Measurements from ENCODE around the gene PTPN2. TPM values are rescaled to one million over a fixed set of nuclear protein-coding genes. Genes with fewer than 3 reads are reported as not detected.
"Not testable (repeated sequence)": the region's sequence is repeated elsewhere in the genome, so short reads cannot be mapped to it uniquely, and the experiment has no call there.

The PTPN2 gene
- total RNA-seq, 4 donors from 2014 or later, result 22.9 to 57.6 (median 37.5) TPM

DNA sequence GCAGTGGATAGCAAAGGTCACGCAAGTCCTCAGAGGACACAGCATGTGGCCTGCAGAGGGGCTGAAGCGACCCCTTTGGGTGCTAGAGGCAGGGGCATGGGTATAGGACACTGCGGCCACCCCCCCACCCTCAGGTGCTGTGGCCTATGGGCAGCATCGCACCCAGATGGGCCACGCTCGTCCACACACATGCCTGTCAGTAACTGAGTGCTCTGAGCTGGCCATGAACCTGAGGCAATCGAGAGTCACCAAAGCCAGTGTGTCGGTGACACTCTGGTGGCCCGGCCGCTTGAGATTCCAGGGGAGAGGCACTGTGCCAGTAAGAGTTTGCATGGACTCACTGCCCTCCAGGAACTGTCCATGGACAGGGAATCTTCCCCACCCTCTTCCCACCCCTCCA lies 22.7 kb upstream of the PTPN2 start:
- no peak overlapping the region for H3K27ac ChIP-seq
- DNase-seq, result no peak
- H3K9me3 ChIP-seq, result no peaks in the 10 kb centered on the region
- peaks cover 0 to 10% of the 10 kb centered on the region in 2 donors for H3K4me1 ChIP-seq
- H3K4me3 ChIP-seq, result no peak overlapping the region
- intact Hi-C loops (cut with DNase I; ENCODE audit: low total_unique reads), result no loop called here
- no peaks in the 10 kb centered on the region for H3K36me3 ChIP-seq
- TF ChIP-seq, protein P1, sequence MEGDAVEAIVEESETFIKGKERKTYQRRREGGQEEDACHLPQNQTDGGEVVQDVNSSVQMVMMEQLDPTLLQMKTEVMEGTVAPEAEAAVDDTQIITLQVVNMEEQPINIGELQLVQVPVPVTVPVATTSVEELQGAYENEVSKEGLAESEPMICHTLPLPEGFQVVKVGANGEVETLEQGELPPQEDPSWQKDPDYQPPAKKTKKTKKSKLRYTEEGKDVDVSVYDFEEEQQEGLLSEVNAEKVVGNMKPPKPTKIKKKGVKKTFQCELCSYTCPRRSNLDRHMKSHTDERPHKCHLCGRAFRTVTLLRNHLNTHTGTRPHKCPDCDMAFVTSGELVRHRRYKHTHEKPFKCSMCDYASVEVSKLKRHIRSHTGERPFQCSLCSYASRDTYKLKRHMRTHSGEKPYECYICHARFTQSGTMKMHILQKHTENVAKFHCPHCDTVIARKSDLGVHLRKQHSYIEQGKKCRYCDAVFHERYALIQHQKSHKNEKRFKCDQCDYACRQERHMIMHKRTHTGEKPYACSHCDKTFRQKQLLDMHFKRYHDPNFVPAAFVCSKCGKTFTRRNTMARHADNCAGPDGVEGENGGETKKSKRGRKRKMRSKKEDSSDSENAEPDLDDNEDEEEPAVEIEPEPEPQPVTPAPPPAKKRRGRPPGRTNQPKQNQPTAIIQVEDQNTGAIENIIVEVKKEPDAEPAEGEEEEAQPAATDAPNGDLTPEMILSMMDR (IDR thresholded peaks at IDR 0.05), result no peak
- TF ChIP-seq POLR2A (IDR thresholded peaks at IDR 0.05), result no peak
- H3K27me3 ChIP-seq, result no peaks in the 10 kb centered on the region

DNA sequence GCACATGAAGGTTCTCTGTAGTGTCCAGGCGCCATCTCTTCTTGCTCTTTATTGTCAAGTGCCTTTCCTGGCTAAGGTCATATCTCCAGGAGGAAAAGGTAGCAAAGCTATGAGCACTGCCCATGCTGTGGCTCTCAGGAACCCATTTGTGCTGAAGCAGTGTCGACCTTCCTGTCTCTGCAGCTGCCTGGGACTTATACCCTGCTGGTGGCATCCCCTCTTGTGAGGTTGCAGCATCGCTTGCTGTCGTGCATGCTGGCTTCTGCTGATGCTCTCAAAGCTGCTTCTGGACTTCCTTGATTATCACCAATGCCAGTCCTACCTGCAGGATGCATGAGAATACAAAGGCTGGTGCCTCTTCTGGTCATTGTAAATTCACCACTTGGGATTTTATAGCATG lies 22.1 kb upstream of the PTPN2 start:
- TF ChIP-seq, protein P1 (IDR thresholded peaks at IDR 0.05), result no peak
- TF ChIP-seq POLR2A (IDR thresholded peaks at IDR 0.05), result no peak
- Histone ChIP-seq H3K9me3 (no peaks in the 10 kb centered on the region), H3K4me1 (peaks cover 0 to 4% of the 10 kb centered on the region in 2 donors), H3K27ac (no peak overlapping the region), H3K4me3 (no peak overlapping the region), H3K36me3 (no peaks in the 10 kb centered on the region), H3K27me3 (no peaks in the 10 kb centered on the region)
- no peak for DNase-seq
- intact Hi-C loops (cut with DNase I; ENCODE audit: low total_unique reads), result no loop called here

DNA sequence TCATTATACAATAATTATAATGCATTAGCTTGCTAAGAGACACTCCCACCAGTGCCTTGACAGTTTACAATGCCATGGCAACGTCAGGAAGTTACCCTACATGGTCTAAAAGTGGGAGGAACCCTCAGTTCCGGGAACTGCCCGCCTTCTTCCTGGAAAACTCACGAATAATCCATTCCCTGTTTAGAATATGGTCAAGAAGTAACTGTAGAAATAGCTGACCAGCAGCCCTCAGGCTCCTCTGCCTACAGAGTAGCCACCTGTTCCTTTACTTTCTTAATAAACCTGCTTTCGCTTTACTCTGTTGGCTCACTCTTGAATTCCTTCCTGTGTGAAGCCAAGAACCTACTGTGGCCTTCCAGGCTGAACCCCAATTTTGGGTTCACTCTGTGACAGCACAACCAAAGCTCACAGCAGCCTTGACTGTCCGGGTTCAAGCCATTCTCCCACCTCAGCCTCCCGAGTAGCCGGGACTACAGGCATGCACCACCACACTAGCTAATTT lies 20.0 kb upstream of the PTPN2 start:
- Histone ChIP-seq H3K4me3 (no peak overlapping the region), H3K9me3 (no peaks in the 10 kb centered on the region), H3K27ac (no peak overlapping the region), H3K27me3 (no peaks in the 10 kb centered on the region), H3K36me3 (no peaks in the 10 kb centered on the region), H3K4me1 (no peaks in the 10 kb centered on the region)
- DNase-seq, result no peak
- intact Hi-C loops (cut with DNase I; ENCODE audit: low total_unique reads), result no loop called here
- no peak for TF ChIP-seq POLR2A (IDR thresholded peaks at IDR 0.05)
- TF ChIP-seq, protein P1 (IDR thresholded peaks at IDR 0.05), result no peak

DNA sequence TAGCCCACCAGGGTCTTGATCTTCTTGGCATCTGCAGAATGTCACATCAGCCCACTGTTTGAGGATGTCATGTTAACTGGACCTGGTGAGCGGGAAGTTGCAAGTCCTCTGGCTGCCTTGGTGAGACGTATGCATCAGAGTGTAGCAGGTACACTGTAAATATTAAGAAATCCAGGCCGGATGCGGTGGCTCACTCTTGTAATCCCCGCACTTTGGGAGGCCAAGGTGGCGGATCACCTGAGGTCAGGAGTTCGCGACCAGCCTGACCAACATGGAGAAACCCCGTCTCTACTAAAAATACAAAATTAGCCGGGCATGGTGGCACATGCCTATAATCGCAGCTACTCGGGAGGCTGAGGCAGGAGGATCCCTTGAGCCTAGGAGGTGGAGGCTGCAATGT lies 17.2 kb upstream of the PTPN2 start:
- intact Hi-C loops (cut with DNase I; ENCODE audit: low total_unique reads); H3K36me3 ChIP-seq; H3K4me1 ChIP-seq: not testable (repeated sequence)

DNA sequence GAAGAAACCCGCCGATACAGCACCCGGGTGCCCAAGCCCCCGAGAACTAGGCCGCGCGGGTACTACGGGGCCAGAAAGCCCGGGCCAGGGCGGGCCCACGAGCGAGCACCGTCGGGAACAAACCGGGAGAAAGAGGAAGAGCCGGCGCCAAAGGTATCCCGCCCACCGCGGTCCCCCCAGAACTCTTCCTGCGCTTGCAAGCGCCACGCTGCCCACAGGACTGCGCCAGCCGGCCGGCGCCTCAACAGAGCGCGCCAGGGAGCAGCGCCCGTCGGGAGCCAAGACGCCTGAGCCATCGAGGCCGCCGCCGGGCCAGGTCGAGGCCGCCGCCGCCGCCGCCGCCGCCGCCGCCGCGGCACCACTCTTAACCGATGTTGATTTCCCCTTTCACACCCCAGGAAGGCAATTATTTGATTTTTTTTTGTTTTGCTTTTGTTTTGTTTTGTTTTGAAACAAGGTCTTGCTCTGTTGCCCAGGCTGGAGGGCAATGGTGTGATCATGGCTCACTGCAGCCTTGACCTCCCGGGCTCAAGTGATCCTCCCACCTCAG lies 12.8 kb upstream of the PTPN2 start:
- H3K4me3 ChIP-seq; intact Hi-C loops (cut with DNase I; ENCODE audit: low total_unique reads); H3K36me3 ChIP-seq; H3K27ac ChIP-seq; H3K4me1 ChIP-seq; H3K9me3 ChIP-seq; DNase-seq; H3K27me3 ChIP-seq: not testable (repeated sequence)

More for the DNA sequence above, 17.2 kb upstream of the PTPN2 start:
- not testable (repeated sequence) for DNase-seq, H3K27ac ChIP-seq, H3K4me3 ChIP-seq, H3K9me3 ChIP-seq, H3K27me3 ChIP-seq

DNA sequence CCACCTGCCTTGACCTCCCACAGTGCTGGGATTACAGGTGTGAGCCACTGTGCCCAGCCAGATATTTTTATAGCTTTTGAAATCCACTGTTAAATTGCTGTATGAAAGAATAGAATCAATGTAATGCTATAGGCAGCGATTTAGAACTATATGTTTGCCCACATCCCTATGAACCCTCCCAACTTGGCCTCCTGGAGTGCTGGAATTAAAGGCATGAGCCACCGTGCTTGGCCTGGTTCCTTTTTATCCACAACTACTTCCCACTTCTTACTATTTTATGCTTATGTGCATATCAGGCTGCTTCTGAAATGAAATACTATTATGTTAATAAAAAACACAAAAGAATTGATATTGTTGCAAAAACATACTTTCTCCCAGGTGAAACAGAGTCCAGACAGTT lies 11.6 kb upstream of the PTPN2 start:
- no peaks in the 10 kb centered on the region for H3K9me3 ChIP-seq
- H3K4me3 ChIP-seq, result no peak overlapping the region
- no peaks in the 10 kb centered on the region for H3K36me3 ChIP-seq
- no peak for DNase-seq
- no peak for TF ChIP-seq POLR2A (IDR thresholded peaks at IDR 0.05)
- TF ChIP-seq, protein P1 (IDR thresholded peaks at IDR 0.05), result no peak
- H3K4me1 ChIP-seq, result peaks cover 0 to 3% of the 10 kb centered on the region in 2 donors
- intact Hi-C loops (cut with DNase I; ENCODE audit: low total_unique reads), result no loop called here
- H3K27me3 ChIP-seq, result no peaks in the 10 kb centered on the region
- H3K27ac ChIP-seq, result no peak overlapping the region

Measured in uterus (tissue), 4 donors.